HCT116 (cell line): ENCODE results near the gene CDYL. TPM values are rescaled to one million over a fixed set of nuclear protein-coding genes. Genes with fewer than 3 reads are reported as not detected.
A peak's percentile ranks its signal among the peaks of the same experiment; 100 is the strongest.

Experiments used
- ATAC-seq: fragments of 200-7000 bp; cut with Tn5 transposase; 2 replicates; pipeline ENCODE4 v1.9.1; 2020; ENCODE audit warnings: mild to moderate bottlenecking, moderate library complexity
- BruUV-seq: library from RNA; stranded (reverse); fragments of 400-500 nt; replicated peaks from 2 replicates; lab custom pipeline; 2021; lab: Mats Ljungman, UMichigan
- CTCF ChIA-PET: fragments of 300-600 bp; sonication (Branson Sonifier 250); formaldehyde crosslinking; loops from one replicate; lab custom pipeline; 2021; ENCODE audit warnings: antibody characterized with exemption; lab: Charles Lee
- POLR2A ChIA-PET: fragments of 300-600, 350-600 bp; sonication (Branson Sonifier 250); formaldehyde crosslinking; loops from one replicate; lab custom pipeline; 2021; ENCODE audit warnings: antibody characterized with exemption; lab: Charles Lee
- RAD21 ChIA-PET, 2 experiments: fragments of 300-600 bp; sonication (Branson Sonifier 250); formaldehyde crosslinking; loops; one replicate each; lab custom pipeline; 2023; ENCODE audit warnings: low total read pairs in 2 of 2; ENCODE audit not compliant: uncharacterized antibody in 2 of 2, unreplicated experiment in 2 of 2, low non-redundant PET in 1 of 2; lab: Charles Lee
- DNase-seq: peaks from one replicate; pipeline ENCODE4 v3.0.0-alpha.2; 2010; ENCODE audit warnings: low read depth, low spot score
- H2AFZ ChIP-seq: fragments of 200-600 bp; shearing (Covaris generic), sonication (generic); 2 replicates; pipeline ENCODE4 v1.6.1; 2017; ENCODE audit warnings: low read depth, mixed run types, mixed read lengths, antibody characterized with exemption, low read length; ENCODE audit not compliant: poor library complexity, severe bottlenecking
- H3K27ac ChIP-seq: 2 replicates; pipeline ENCODE4 v1.5.1; 2012; ENCODE audit warnings: low read depth, low read length
- H3K27me3 ChIP-seq: fragments of 200-600 bp; sonication (generic); 2 replicates; pipeline ENCODE4 v1.6.1; 2016; ENCODE audit warnings: mixed run types, low read length, mixed read lengths; ENCODE audit not compliant: insufficient read depth
- H3K36me3 ChIP-seq, 2 experiments: fragments of 200-500 bp in 1 of 2; fragments of 200-600 bp in 1 of 2; sonication (Bioruptor generic) in 1 of 2; sonication (generic) in 1 of 2; 2 replicates each; pipeline versions ENCODE4 v1.5.1 to v1.6.1; 2014 to 2016; ENCODE audit warnings: low read length in 2 of 2, inconsistent platforms in 1 of 2, mixed read lengths in 1 of 2, mixed run types in 1 of 2; ENCODE audit not compliant: insufficient read depth in 2 of 2, control insufficient read depth in 1 of 2
- H3K4me1 ChIP-seq, 2 experiments: fragments of 200-600 bp in 1 of 2; sonication (generic) in 1 of 2; 2 replicates each; pipeline versions ENCODE4 v1.5.1 to v1.6.1; 2012 to 2017; ENCODE audit warnings: low read length in 2 of 2, inconsistent platforms in 1 of 2, mild to moderate bottlenecking in 1 of 2, mixed read lengths in 1 of 2, mixed run types in 1 of 2, moderate library complexity in 1 of 2; ENCODE audit not compliant: insufficient read depth in 2 of 2, control insufficient read depth in 1 of 2
- H3K4me2 ChIP-seq: fragments of 200-600 bp; sonication (generic); 2 replicates; pipeline ENCODE4 v1.6.1; 2017; ENCODE audit warnings: mixed run types, low read length, mixed read lengths
- H3K4me3 ChIP-seq, 2 experiments: fragments of 200-600 bp in 1 of 2; sonication (generic) in 1 of 2; replicated peaks in 1 of 2; 2 replicates each; pipeline ENCODE4 v1.5.1; 2011 to 2016; ENCODE audit warnings: low read length in 2 of 2, control low read depth in 1 of 2, low read depth in 1 of 2, mild to moderate bottlenecking in 1 of 2, mixed read lengths in 1 of 2, mixed run types in 1 of 2
- H3K79me2 ChIP-seq: fragments of 200-600 bp; sonication (generic); 2 replicates; pipeline ENCODE4 v1.6.1; 2017; ENCODE audit warnings: mild to moderate bottlenecking, mixed run types, low read length, moderate library complexity, mixed read lengths; ENCODE audit not compliant: insufficient read depth
- H3K9ac ChIP-seq: fragments of 200-600 bp; sonication (generic); 2 replicates; pipeline ENCODE4 v1.6.1; 2016; ENCODE audit warnings: low read length, mixed read lengths
- H3K9me2 ChIP-seq: fragments of 200-600 bp; sonication (generic), shearing (Covaris generic); 2 replicates; pipeline ENCODE4 v1.6.1; 2017; ENCODE audit warnings: mixed run types, mild to moderate bottlenecking, moderate library complexity; ENCODE audit not compliant: insufficient read depth
- H3K9me3 ChIP-seq, 2 experiments: fragments of 200-500 bp in 1 of 2; fragments of 200-600 bp in 1 of 2; sonication (Bioruptor generic) in 1 of 2; sonication (generic) in 1 of 2; 2 replicates each; pipeline ENCODE4 v1.6.1; 2014 to 2017; ENCODE audit warnings: low read length in 2 of 2, mixed read lengths in 2 of 2, inconsistent platforms in 1 of 2, low read depth in 1 of 2, mild to moderate bottlenecking in 1 of 2, mixed run types in 1 of 2, moderate library complexity in 1 of 2; ENCODE audit not compliant: control insufficient read depth in 1 of 2, insufficient read depth in 1 of 2
- H4K20me1 ChIP-seq: fragments of 200-600 bp; sonication (generic), shearing (Covaris generic); 2 replicates; pipeline ENCODE4 v1.6.1; 2017; ENCODE audit warnings: mixed run types, mild to moderate bottlenecking, moderate library complexity; ENCODE audit not compliant: insufficient read depth
- CBX3 ChIP-seq: IDR thresholded peaks from 2 replicates; pipeline ENCODE4 v1.6.1; 2012; ENCODE audit warnings: low read depth
- CEBPB ChIP-seq: IDR thresholded peaks from 2 replicates; pipeline ENCODE4 v1.6.1; 2012; ENCODE audit warnings: low read depth
- EGR1 ChIP-seq: IDR thresholded peaks from 2 replicates; pipeline ENCODE4 v1.6.1; 2012; ENCODE audit warnings: low read depth
- intact Hi-C: fragments of 100-400 bp; cut with micrococcal nuclease; formaldehyde crosslinking; loops from 2 replicates; pipeline ENCODE4 v1.10.0; 2022
- total RNA-seq: library from RNA; stranded (reverse); gene quantifications from one replicate; pipeline ENCODE4 v1.2.1, GENCODE V29; 2021; ENCODE audit not compliant: unreplicated experiment
- TF ChIP-seq, protein P1 (sequence below): IDR thresholded peaks from 2 replicates; pipeline ENCODE4 v1.6.1; 2012; ENCODE audit warnings: low read depth
- TF ChIP-seq, protein P2 (sequence below): IDR thresholded peaks from 2 replicates; pipeline ENCODE4 v1.6.1; 2012

CDYL gene
- total RNA-seq, 1 experiment from 2014 or later = 42.6 TPM

DNA sequence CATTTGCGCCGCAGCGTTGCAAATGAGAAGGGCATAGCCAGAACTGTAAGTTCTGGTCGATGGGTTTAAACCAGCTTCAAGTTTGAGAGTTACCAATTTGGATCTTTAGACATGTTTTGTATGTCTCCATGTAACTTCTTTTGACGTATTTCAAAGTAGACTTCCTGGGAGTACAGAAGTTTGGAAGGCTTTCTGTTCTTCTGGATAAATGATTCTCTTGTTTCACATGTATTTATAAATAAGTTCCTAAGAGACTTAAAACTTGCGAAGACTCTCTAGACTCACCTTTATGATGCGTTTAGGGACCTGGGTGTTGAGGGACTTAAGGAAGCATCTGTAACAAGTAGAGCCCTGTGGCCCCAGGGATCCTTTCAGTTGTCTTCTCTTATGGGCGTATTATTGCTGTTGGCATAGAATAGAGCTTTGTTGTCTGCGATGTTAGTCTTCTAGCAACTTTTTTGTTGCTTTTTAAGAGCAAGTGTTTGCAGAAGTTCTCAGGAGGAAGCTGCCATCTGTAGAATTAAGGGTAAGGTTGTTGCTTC is 1.3 kb downstream of the CDYL start:
- no peaks in the 10 kb centered on the region for H3K27me3 ChIP-seq
- 0 out of 2 replicates have a peak overlapping the region, but pooled peaks have one; percentile 18 for H3K27ac ChIP-seq
- H3K4me3 ChIP-seq = peak overlapping the region; percentile 67 to 73
- TF ChIP-seq, protein P1, sequence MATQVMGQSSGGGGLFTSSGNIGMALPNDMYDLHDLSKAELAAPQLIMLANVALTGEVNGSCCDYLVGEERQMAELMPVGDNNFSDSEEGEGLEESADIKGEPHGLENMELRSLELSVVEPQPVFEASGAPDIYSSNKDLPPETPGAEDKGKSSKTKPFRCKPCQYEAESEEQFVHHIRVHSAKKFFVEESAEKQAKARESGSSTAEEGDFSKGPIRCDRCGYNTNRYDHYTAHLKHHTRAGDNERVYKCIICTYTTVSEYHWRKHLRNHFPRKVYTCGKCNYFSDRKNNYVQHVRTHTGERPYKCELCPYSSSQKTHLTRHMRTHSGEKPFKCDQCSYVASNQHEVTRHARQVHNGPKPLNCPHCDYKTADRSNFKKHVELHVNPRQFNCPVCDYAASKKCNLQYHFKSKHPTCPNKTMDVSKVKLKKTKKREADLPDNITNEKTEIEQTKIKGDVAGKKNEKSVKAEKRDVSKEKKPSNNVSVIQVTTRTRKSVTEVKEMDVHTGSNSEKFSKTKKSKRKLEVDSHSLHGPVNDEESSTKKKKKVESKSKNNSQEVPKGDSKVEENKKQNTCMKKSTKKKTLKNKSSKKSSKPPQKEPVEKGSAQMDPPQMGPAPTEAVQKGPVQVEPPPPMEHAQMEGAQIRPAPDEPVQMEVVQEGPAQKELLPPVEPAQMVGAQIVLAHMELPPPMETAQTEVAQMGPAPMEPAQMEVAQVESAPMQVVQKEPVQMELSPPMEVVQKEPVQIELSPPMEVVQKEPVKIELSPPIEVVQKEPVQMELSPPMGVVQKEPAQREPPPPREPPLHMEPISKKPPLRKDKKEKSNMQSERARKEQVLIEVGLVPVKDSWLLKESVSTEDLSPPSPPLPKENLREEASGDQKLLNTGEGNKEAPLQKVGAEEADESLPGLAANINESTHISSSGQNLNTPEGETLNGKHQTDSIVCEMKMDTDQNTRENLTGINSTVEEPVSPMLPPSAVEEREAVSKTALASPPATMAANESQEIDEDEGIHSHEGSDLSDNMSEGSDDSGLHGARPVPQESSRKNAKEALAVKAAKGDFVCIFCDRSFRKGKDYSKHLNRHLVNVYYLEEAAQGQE = no peak
- no peak for TF ChIP-seq EGR1
- TF ChIP-seq, protein P2, sequence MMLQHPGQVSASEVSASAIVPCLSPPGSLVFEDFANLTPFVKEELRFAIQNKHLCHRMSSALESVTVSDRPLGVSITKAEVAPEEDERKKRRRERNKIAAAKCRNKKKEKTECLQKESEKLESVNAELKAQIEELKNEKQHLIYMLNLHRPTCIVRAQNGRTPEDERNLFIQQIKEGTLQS = no peak
- POLR2A ChIA-PET = interaction anchor here (1.0 kb wide), 1 partner anchor 371 kb away, joined by 3 read pairs; no protein-coding TSS in a partner anchor
- ATAC-seq = no peak
- no peaks in the 10 kb centered on the region for H3K36me3 ChIP-seq
- H3K4me2 ChIP-seq = peak overlapping the region; percentile 75
- BruUV-seq = no TSS peak
- RAD21 ChIA-PET = no interaction called here
- H3K9me3 ChIP-seq = no peaks in the 10 kb centered on the region
- intact Hi-C loops = loop anchor here (5.0 kb wide), 2 partner anchors 160 to 420 kb away; no protein-coding TSS in a partner anchor
- peaks cover 14 to 45% of the 10 kb centered on the region in 2 experiments; a peak in 3 of 4 replicates for H3K4me1 ChIP-seq
- no peaks in the 10 kb centered on the region for H3K9me2 ChIP-seq
- H2AFZ ChIP-seq = no peak overlapping the region
- H3K79me2 ChIP-seq = peaks cover 55% of the 10 kb centered on the region
- peaks cover 19% of the 10 kb centered on the region; the same call in 1 of the 2 replicates for H4K20me1 ChIP-seq
- no peak for DNase-seq
- peak overlapping the region; percentile 66 for H3K9ac ChIP-seq
- CTCF ChIA-PET = interaction anchor here (0.9 kb wide), 1 partner anchor 253 kb away, joined by 3 read pairs; no protein-coding TSS in a partner anchor

DNA sequence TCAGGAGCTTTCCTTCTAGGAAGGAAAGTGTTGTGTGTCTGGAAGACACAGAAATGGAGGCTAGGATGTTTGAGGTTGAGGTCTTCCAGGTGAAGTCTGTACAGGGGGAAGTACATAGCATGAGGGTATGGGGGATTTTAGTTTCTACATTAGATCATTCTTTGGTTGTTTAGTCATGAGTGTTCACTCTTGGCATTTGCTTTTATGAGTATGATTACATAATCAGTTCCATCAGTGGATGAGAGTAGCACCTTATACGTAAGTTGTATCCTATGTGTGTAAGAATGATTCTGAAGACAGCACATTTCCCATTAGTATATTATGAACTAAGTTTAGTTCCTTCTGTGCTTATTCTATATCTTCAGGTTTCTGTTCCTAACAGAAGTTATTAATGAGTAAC is 1.9 kb downstream of the CDYL start:
- RAD21 ChIA-PET = no interaction called here
- Histone ChIP-seq H3K9me3 (no peaks in the 10 kb centered on the region), H3K27ac (no peak overlapping the region), H3K4me1 (peaks cover 14 to 45% of the 10 kb centered on the region in 2 experiments; a peak in 3 of 4 replicates), H3K4me2 (peak overlapping the region; percentile 75), H4K20me1 (peaks cover 20% of the 10 kb centered on the region; the same call in 1 of the 2 replicates), H3K27me3 (no peaks in the 10 kb centered on the region), H3K4me3 (peak overlapping the region; percentile 67 to 73), H3K79me2 (peaks cover 61% of the 10 kb centered on the region), H3K9me2 (no peaks in the 10 kb centered on the region), H3K36me3 (no peaks in the 10 kb centered on the region), H2AFZ (no peak overlapping the region), H3K9ac (peak overlapping the region; percentile 66; the same call in 1 of the 2 replicates)
- DNase-seq = no peak
- POLR2A ChIA-PET = no interaction called here
- no peak for ATAC-seq
- CTCF ChIA-PET = no interaction called here
- no TSS peak for BruUV-seq
- peak; percentile 55; the same call in 1 of the 2 replicates for TF ChIP-seq CBX3
- no peak; the same call in 1 of the 2 replicates for TF ChIP-seq CEBPB
- intact Hi-C loops = loop anchor here (5.0 kb wide), 2 partner anchors 159 to 421 kb away; no protein-coding TSS in a partner anchor
